Measurements from ENCODE around the gene SAT1. TPM values are rescaled to one million over a fixed set of nuclear protein-coding genes. Genes with fewer than 3 reads are reported as not detected.
"Not testable (repeated sequence)": the region's sequence is repeated elsewhere in the genome, so short reads cannot be mapped to it uniquely, and the experiment has no call there.

SAT1 gene
- total RNA-seq, result 100 to 1,000 TPM; 267 to 574 (median 449) TPM
- long read RNA-seq, donor 1, transcript SAT1-202 (3 exons, 909 nt), result minor isoform, 7 of 183 reads
- long read RNA-seq, donor 1, transcript SAT1-204 (6 exons, 1,065 nt), result major isoform, 113 of 183 reads
- long read RNA-seq, donor 1, transcript SAT1-209 (7 exons, 1,135 nt), result minor isoform, 10 of 183 reads
- long read RNA-seq, donor 1, partial matches to known transcripts, result 1 of 183 reads
- long read RNA-seq, donor 1, other reads (novel, unspliced or antisense), result 47 of 183 reads
- long read RNA-seq, donor 2, transcript SAT1-207 (3 exons, 1,033 nt), result minor isoform, 43 of 754 reads
- long read RNA-seq, donor 2, transcript SAT1-209 (7 exons, 1,135 nt), result minor isoform, 11 of 754 reads
- long read RNA-seq, donor 2, transcript SAT1-204 (6 exons, 1,065 nt), result major isoform, 585 of 754 reads
- long read RNA-seq, donor 2, transcript SAT1-202 (3 exons, 909 nt), result minor isoform, 36 of 754 reads
- long read RNA-seq, donor 2, partial matches to known transcripts, result 3 of 754 reads
- long read RNA-seq, donor 2, other reads (novel, unspliced or antisense), result 66 of 754 reads

GRCh38 chrX:23782863-23783588, at the start of gene SAT1:
Gene SAT1, plus strand, starts transcription at chrX:23783173. Its CDS starts 179 bp downstream, at chrX:23783352.
- DNase-seq, result peak; percentile 95 to 98 (median 96)
- TF ChIP-seq CTCF (IDR thresholded peaks at IDR 0.05), result peak; percentile 54
- Histone ChIP-seq H3K4me3 (peak within 1 kb of the TSS; percentile 57), H3K9me3 (no peaks in the 10 kb centered on the region), H3K4me1 (ENCODE audit: low read depth) (no peaks in the 10 kb centered on the region), H3K36me3 (ENCODE audit: low read depth) (no peaks in the 10 kb centered on the region)
- ATAC-seq, result peak; percentile 93
- intact Hi-C loops (cut with DNase I, micrococcal nuclease), result loop anchor here in 1 of 2 donors (10.0 kb wide), 1 partner anchor 122 kb away; the partner anchor contains the start of genes APOO and CXorf58

- Histone ChIP-seq H3K36me3 (ENCODE audit: low read depth) (no peaks in the 10 kb centered on the region), H3K9me3 (no peaks in the 10 kb centered on the region), H3K4me3 (no peak overlapping the region), H3K4me1 (ENCODE audit: low read depth) (no peaks in the 10 kb centered on the region)
- DNase-seq (no peak), ATAC-seq (no peak)
- intact Hi-C loops (cut with DNase I, micrococcal nuclease), result no loop called here
- no peak for TF ChIP-seq CTCF (IDR thresholded peaks at IDR 0.05)
These were observed 46.9 kb upstream of the SAT1 start for GRCh38 chrX:23736030-23736429.

GRCh38 chrX:23737413-23737812, 45.6 kb upstream of the SAT1 start:
- Histone ChIP-seq H3K4me1 (ENCODE audit: low read depth) (no peaks in the 10 kb centered on the region), H3K4me3 (no peak overlapping the region), H3K9me3 (no peaks in the 10 kb centered on the region), H3K36me3 (ENCODE audit: low read depth) (no peaks in the 10 kb centered on the region)
- no peak for DNase-seq
- no peak for ATAC-seq
- TF ChIP-seq CTCF (IDR thresholded peaks at IDR 0.05), result no peak
- intact Hi-C loops (cut with DNase I, micrococcal nuclease), result no loop called here

GRCh38 chrX:23742174-23742696, 40.7 kb upstream of the SAT1 start:
- Histone ChIP-seq H3K4me3 (no peak overlapping the region), H3K9me3 (no peaks in the 10 kb centered on the region), H3K4me1 (ENCODE audit: low read depth) (no peaks in the 10 kb centered on the region), H3K36me3 (ENCODE audit: low read depth) (no peaks in the 10 kb centered on the region)
- ATAC-seq (peak; percentile 49), DNase-seq (peak in 1 of 3 donors; percentile 27)
- intact Hi-C loops (cut with DNase I, micrococcal nuclease), result no loop called here
- no peak for TF ChIP-seq CTCF (IDR thresholded peaks at IDR 0.05)

- peak; percentile 98 for ATAC-seq
- intact Hi-C loops (cut with DNase I, micrococcal nuclease), result no loop called here
- Histone ChIP-seq H3K4me1 (ENCODE audit: low read depth) (no peaks in the 10 kb centered on the region), H3K9me3 (no peaks in the 10 kb centered on the region), H3K36me3 (ENCODE audit: low read depth) (no peaks in the 10 kb centered on the region), H3K4me3 (peak within 1 kb of the TSS; percentile 42)
- DNase-seq, result peak; percentile 88 to 93 (median 89)
- TF ChIP-seq CTCF (IDR thresholded peaks at IDR 0.05), result no peak
These were observed 40.0 kb upstream of the SAT1 start, which contains the start of gene ACOT9 for GRCh38 chrX:23742697-23743622. Gene ACOT9, minus strand, starts transcription at chrX:23743276. Its CDS starts 132 bp downstream, at chrX:23743144.

- H3K4me3 ChIP-seq; H3K4me1 ChIP-seq (ENCODE audit: low read depth); H3K36me3 ChIP-seq (ENCODE audit: low read depth); intact Hi-C loops (cut with DNase I, micrococcal nuclease); DNase-seq; H3K9me3 ChIP-seq; ATAC-seq: not testable (repeated sequence)
These were observed 39.4 kb upstream of the SAT1 start for GRCh38 chrX:23743623-23743971.
